IPS-20b (cell line): Measurements from ENCODE around the gene ZNF346.
A peak's percentile ranks its signal among the peaks of the same experiment; 100 is the strongest.
"Not testable (repeated sequence)": the region's sequence is repeated elsewhere in the genome, so short reads cannot be mapped to it uniquely, and the experiment has no call there.

ENCODE experiments used
- H3K27ac ChIP-seq: one replicate; pipeline ENCODE4 v1.5.1; 2013; ENCODE audit warnings: low read length
- H3K27me3 ChIP-seq: 2 replicates; pipeline ENCODE4 v1.6.1; 2013; ENCODE audit warnings: mild to moderate bottlenecking, low read length, inconsistent platforms; ENCODE audit not compliant: insufficient read depth
- H3K36me3 ChIP-seq: 2 replicates; pipeline ENCODE4 v1.6.1; 2013; ENCODE audit warnings: low read depth, mild to moderate bottlenecking, inconsistent platforms, low read length, moderate library complexity; ENCODE audit not compliant: insufficient read depth
- H3K4me1 ChIP-seq: 2 replicates; pipeline ENCODE4 v1.6.1; 2013; ENCODE audit warnings: mild to moderate bottlenecking, control low read depth, inconsistent platforms, low read length, moderate library complexity; ENCODE audit not compliant: insufficient read depth
- H3K4me3 ChIP-seq: 2 replicates; pipeline ENCODE4 v1.5.1; 2013; ENCODE audit warnings: mild to moderate bottlenecking, low read length, inconsistent platforms
- H3K9ac ChIP-seq: 2 replicates; pipeline ENCODE4 v1.6.1; 2013; ENCODE audit warnings: low read depth, mild to moderate bottlenecking, inconsistent platforms, low read length, moderate library complexity
- H3K9me3 ChIP-seq: 2 replicates; pipeline ENCODE4 v1.6.1; 2013; ENCODE audit warnings: mild to moderate bottlenecking, low read depth, low read length, inconsistent platforms; ENCODE audit not compliant: insufficient read depth

The ZNF346 gene

GRCh38 chr5:176995122-176995490 lies 27.4 kb upstream of the ZNF346 start:
- no peak overlapping the region for H3K9ac ChIP-seq
- H3K9me3 ChIP-seq = no peaks in the 10 kb centered on the region; the same call in 1 of the 2 replicates
- H3K4me3 ChIP-seq = no peak overlapping the region
- H3K27ac ChIP-seq = no peak overlapping the region
- peaks cover 4% of the 10 kb centered on the region; the same call in 1 of the 2 replicates for H3K36me3 ChIP-seq
- H3K27me3 ChIP-seq = no peaks in the 10 kb centered on the region
- no peaks in the 10 kb centered on the region for H3K4me1 ChIP-seq

DNA sequence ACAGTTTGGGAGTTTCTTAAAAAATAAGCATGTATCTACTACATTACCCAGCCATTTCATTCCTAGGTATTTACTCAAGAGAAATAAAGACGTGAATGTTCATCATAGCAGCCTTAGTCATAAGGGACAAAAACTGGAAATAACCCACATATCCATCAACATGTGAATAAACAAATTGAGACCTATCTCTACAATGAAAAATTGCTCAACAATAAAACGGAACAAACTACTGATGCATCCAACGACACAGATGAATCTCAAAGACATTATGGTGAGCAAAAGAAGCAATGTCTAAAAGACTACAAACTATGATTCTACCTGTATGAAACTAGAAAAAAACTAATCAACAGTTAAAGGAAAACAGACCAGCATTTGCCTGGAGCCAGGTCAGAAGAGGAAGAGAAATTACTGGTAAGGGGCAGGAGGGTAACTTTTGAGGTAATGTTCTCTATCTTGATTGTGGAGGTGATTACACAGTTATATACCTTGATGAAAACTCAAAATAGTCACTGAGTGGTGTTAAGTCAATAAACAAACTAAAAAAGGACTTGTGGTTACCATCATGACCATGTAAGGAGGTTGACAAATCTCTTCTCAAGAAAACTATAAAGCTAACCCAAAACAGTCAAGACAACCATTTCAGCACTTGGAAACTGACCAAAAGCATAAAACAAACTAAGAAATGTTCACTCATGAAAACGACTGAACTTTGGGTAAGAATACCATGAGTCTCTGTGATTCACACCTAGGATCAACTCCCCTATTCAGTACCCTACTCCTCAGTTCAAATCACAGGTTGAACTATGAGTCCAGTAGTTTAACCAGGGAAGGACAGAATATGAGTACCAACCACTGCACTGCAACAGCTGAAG lies 26.4 kb upstream of the ZNF346 start:
- Histone ChIP-seq H3K9ac (no peak overlapping the region), H3K36me3 (peaks cover 4% of the 10 kb centered on the region; the same call in 1 of the 2 replicates), H3K4me1 (no peaks in the 10 kb centered on the region), H3K4me3 (no peak overlapping the region), H3K27me3 (no peaks in the 10 kb centered on the region), H3K9me3 (no peaks in the 10 kb centered on the region; the same call in 1 of the 2 replicates), H3K27ac (no peak overlapping the region)

DNA sequence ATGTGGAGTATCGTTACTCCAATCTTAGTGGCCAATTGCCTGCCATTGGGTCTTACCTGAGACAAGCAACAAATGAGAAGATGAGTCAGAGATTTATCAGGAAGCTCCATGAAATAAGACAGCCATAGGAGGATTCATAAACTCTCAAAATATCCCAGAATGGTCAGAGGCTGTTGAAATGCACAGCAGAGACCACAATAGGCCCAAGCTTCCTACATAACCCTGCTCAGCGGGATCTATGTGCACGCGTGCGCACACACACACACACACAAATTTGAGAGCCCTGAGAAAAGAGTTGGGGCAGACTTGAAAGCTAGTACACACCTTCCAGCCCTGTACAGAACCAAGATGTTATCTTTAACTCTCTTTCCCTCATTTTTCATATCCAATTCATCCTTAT lies 25.7 kb upstream of the ZNF346 start:
- Histone ChIP-seq H3K9ac (no peak overlapping the region), H3K36me3 (peaks cover 4% of the 10 kb centered on the region; the same call in 1 of the 2 replicates), H3K27me3 (no peaks in the 10 kb centered on the region), H3K27ac (no peak overlapping the region), H3K4me3 (no peak overlapping the region), H3K9me3 (no peaks in the 10 kb centered on the region; the same call in 1 of the 2 replicates), H3K4me1 (no peaks in the 10 kb centered on the region)

- peaks cover 3% of the 10 kb centered on the region; the same call in 1 of the 2 replicates for H3K4me1 ChIP-seq
- H3K36me3 ChIP-seq = peaks cover 4% of the 10 kb centered on the region; the same call in 1 of the 2 replicates
- H3K27me3 ChIP-seq = no peaks in the 10 kb centered on the region
- no peak overlapping the region for H3K9ac ChIP-seq
- H3K9me3 ChIP-seq = no peaks in the 10 kb centered on the region; the same call in 1 of the 2 replicates
- H3K4me3 ChIP-seq = no peak overlapping the region
- no peak overlapping the region for H3K27ac ChIP-seq
These were observed 23.7 kb upstream of the ZNF346 start for GRCh38 chr5:176998828-176999227.

- H3K4me3 ChIP-seq, H3K4me1 ChIP-seq, H3K27ac ChIP-seq, H3K9ac ChIP-seq, H3K36me3 ChIP-seq, H3K27me3 ChIP-seq, H3K9me3 ChIP-seq: not testable (repeated sequence)
These were observed 23.0 kb upstream of the ZNF346 start for GRCh38 chr5:176999526-176999925.

DNA sequence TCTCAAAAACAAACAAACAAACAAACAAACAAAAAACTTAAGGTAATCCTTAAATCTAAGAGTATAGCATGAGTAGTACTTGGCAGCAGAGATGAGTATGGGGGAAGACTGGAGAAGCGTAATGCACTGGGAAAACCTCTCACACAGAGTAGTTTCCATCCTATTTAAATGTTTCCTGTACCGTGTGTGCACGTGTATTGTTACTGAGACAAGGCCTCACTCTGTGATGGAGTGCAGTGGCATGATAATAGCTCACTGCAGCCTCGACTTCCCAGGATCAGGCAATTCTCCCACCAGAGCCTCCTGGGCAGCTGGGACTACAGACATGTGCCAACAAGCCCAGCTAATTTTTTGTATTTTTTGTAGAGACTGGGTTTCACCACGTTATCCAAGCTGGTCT lies 18.8 kb upstream of the ZNF346 start:
- Histone ChIP-seq H3K9ac (peak overlapping the region; percentile 41; the same call in 1 of the 2 replicates), H3K27ac (no peak overlapping the region)

GRCh38 chr5:177004961-177005360 lies 17.5 kb upstream of the ZNF346 start:
- H3K27ac ChIP-seq = no peak overlapping the region
- peaks cover 12% of the 10 kb centered on the region; the same call in 1 of the 2 replicates for H3K4me1 ChIP-seq
- no peaks in the 10 kb centered on the region for H3K27me3 ChIP-seq
- peak overlapping the region; percentile 95; the same call in 1 of the 2 replicates for H3K9ac ChIP-seq
- peak overlapping the region; percentile 93 for H3K4me3 ChIP-seq
- no peaks in the 10 kb centered on the region for H3K36me3 ChIP-seq
- H3K9me3 ChIP-seq = no peaks in the 10 kb centered on the region

More for the DNA sequence above, 18.8 kb upstream of the ZNF346 start:
- Histone ChIP-seq H3K36me3 (no peaks in the 10 kb centered on the region), H3K4me3 (no peak overlapping the region; the same call in 1 of the 2 replicates), H3K27me3 (no peaks in the 10 kb centered on the region), H3K4me1 (peaks cover 12% of the 10 kb centered on the region; the same call in 1 of the 2 replicates), H3K9me3 (no peaks in the 10 kb centered on the region)

GRCh38 chr5:177005619-177006264 lies 16.8 kb upstream of the ZNF346 start:
- H3K27ac ChIP-seq = peak overlapping the region; percentile 68
- H3K9me3 ChIP-seq = no peaks in the 10 kb centered on the region
- H3K9ac ChIP-seq = peak overlapping the region; percentile 95
- no peaks in the 10 kb centered on the region for H3K36me3 ChIP-seq
- H3K4me1 ChIP-seq = peaks cover 12% of the 10 kb centered on the region; the same call in 1 of the 2 replicates
- H3K27me3 ChIP-seq = no peaks in the 10 kb centered on the region
- H3K4me3 ChIP-seq = peak overlapping the region; percentile 93

- Histone ChIP-seq H3K27ac (peak within 1 kb of the TSS; percentile 68), H3K4me3 (peak within 1 kb of the TSS; percentile 93), H3K9me3 (no peaks in the 10 kb centered on the region), H3K27me3 (no peaks in the 10 kb centered on the region), H3K36me3 (no peaks in the 10 kb centered on the region), H3K9ac (peak within 1 kb of the TSS; percentile 95), H3K4me1 (peaks cover 12% of the 10 kb centered on the region; the same call in 1 of the 2 replicates)
These were observed 16.1 kb upstream of the ZNF346 start, which contains the start of gene UIMC1 for GRCh38 chr5:177006265-177006972. UIMC1 (minus strand) TSS chr5:177006779; CDS start chr5:176982615, 24,164 bp downstream.

GRCh38 chr5:177008716-177009115 lies 13.8 kb upstream of the ZNF346 start:
- no peaks in the 10 kb centered on the region for H3K36me3 ChIP-seq
- peaks cover 10% of the 10 kb centered on the region; the same call in 1 of the 2 replicates for H3K4me1 ChIP-seq
- H3K9ac ChIP-seq = no peak overlapping the region
- no peaks in the 10 kb centered on the region for H3K9me3 ChIP-seq
- H3K27me3 ChIP-seq = no peaks in the 10 kb centered on the region
- no peak overlapping the region for H3K27ac ChIP-seq
- H3K4me3 ChIP-seq = no peak overlapping the region

DNA sequence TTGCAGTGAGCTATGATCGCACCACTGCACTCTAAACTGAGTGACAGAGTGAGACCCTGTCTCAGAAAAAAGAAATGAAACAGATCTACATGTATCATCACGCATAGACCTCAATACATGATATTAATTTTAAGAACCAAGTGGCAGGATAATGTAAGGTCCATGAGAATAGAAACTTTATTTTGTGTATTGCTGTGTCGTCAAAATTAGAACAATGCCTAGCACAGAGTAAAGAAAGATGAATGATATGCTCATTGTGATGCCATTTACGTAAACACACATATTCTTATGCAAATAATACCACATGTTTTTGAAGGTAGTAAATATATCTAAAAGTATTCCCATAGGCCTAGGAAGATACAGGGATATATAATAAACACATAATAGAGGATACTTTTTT lies 12.3 kb upstream of the ZNF346 start:
- H3K27ac ChIP-seq = no peak overlapping the region
- H3K9me3 ChIP-seq = no peaks in the 10 kb centered on the region
- no peaks in the 10 kb centered on the region for H3K27me3 ChIP-seq
- no peaks in the 10 kb centered on the region for H3K36me3 ChIP-seq
- no peak overlapping the region for H3K9ac ChIP-seq
- H3K4me3 ChIP-seq = no peak overlapping the region
- peaks cover 2% of the 10 kb centered on the region; the same call in 1 of the 2 replicates for H3K4me1 ChIP-seq
